AG10803 (cell line): ENCODE results near the gene SLC25A44.

Experiments used
- DNase-seq: peaks from one replicate; pipeline ENCODE4 v3.0.0; 2010; ENCODE audit warnings: low read depth
- H3K4me3 ChIP-seq: 2 replicates; pipeline ENCODE4 v1.5.1; 2011; ENCODE audit warnings: mild to moderate bottlenecking, low read length, control low read depth
- TF ChIP-seq, protein P1 (sequence below): conservative IDR thresholded peaks from 2 replicates; pipeline ENCODE4 v1.5.1; 2011; ENCODE audit warnings: mild to moderate bottlenecking, low read length, control low read depth, inconsistent platforms

SLC25A44 gene

DNA sequence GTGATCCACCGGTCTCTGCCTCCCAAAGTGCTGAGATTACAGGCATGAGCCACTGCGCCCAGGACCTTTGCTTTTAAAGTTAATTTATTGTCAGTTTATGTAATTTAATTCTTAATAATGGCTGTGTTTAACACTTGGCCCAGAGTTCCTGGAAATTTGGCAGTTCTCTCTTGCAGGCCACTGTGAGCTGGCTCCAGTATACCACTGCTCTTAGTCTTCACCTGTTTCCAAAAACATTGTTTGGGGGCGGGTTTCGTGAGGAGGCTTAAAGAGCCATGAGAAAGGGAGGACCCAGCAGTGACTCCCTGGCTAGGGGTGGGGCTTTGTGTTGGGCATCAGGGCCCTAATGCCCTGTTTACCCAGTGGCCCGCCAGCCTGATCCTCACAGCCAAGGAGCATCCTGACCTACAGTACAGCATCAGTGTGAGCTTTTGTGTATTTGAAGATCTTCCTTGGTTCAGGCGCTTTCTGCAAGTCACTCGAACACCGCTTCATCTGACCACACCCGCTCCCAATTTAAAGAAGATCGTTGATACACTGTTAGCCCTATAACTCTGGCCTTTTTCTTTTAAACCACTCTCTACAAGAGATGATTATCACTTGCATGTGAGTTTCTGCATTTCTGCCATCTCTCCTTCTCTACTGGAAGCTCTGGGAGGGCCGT, 36.0 kb downstream of the SLC25A44 start:
- no peak overlapping the region for H3K4me3 ChIP-seq
- TF ChIP-seq, protein P1, sequence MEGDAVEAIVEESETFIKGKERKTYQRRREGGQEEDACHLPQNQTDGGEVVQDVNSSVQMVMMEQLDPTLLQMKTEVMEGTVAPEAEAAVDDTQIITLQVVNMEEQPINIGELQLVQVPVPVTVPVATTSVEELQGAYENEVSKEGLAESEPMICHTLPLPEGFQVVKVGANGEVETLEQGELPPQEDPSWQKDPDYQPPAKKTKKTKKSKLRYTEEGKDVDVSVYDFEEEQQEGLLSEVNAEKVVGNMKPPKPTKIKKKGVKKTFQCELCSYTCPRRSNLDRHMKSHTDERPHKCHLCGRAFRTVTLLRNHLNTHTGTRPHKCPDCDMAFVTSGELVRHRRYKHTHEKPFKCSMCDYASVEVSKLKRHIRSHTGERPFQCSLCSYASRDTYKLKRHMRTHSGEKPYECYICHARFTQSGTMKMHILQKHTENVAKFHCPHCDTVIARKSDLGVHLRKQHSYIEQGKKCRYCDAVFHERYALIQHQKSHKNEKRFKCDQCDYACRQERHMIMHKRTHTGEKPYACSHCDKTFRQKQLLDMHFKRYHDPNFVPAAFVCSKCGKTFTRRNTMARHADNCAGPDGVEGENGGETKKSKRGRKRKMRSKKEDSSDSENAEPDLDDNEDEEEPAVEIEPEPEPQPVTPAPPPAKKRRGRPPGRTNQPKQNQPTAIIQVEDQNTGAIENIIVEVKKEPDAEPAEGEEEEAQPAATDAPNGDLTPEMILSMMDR = no peak
- no peak for DNase-seq

DNA sequence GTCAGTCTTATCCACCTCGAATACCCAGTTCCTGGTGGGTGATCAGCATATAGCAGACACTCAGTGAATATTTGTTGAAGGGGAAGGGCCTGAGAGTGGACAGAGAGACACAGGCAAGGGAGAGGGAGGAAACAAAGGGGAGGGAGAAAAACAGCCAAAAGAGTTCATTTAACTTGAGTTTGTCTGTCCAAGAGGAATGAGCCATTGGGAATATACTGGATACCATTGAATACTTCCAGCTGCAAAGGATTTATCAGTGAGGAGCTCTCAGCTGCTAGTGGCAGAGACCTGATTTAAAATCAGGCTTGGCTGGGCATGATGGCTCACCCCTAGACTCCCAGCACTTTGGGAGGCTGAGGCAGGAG, 36.6 kb downstream of the SLC25A44 start:
- no peak for DNase-seq

DNA sequence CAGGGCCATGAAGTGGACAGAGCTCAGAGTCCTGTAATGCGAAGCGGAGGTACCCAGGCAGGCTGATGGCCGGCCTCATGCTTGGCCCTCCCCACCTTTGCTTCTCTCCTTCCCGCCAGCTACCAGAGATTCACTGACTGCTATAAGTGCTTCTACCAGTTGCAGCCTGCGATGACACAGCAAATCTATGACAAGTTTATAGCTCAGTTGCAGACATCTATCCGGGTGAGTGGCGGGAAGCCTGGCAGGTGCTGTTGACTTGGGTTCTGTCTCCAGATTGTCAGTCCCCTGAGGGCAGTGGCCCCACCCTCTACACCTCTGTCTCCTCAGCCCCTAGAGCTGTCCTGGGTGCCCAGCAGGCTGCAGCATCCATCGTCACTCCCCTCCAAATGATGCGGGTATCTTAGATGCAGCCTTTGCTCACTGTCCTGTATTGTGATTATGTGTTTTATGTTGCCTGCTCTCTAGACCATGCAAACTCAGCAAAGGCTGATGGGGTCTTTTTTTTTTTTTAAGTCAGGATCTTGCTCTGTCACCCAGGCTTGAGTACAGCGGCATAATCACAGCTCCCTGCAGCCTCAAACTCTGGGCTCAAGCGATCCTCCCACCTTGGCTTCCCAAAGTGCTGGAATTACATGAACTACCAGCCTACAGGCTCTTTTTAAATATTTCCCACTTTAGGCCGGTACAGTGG, 38.4 kb downstream of the SLC25A44 start:
- TF ChIP-seq, protein P1 = no peak
- DNase-seq = no peak
- H3K4me3 ChIP-seq = no peak overlapping the region

More for the DNA sequence above, 36.6 kb downstream of the SLC25A44 start:
- TF ChIP-seq, protein P1 = no peak
- H3K4me3 ChIP-seq = no peak overlapping the region

DNA sequence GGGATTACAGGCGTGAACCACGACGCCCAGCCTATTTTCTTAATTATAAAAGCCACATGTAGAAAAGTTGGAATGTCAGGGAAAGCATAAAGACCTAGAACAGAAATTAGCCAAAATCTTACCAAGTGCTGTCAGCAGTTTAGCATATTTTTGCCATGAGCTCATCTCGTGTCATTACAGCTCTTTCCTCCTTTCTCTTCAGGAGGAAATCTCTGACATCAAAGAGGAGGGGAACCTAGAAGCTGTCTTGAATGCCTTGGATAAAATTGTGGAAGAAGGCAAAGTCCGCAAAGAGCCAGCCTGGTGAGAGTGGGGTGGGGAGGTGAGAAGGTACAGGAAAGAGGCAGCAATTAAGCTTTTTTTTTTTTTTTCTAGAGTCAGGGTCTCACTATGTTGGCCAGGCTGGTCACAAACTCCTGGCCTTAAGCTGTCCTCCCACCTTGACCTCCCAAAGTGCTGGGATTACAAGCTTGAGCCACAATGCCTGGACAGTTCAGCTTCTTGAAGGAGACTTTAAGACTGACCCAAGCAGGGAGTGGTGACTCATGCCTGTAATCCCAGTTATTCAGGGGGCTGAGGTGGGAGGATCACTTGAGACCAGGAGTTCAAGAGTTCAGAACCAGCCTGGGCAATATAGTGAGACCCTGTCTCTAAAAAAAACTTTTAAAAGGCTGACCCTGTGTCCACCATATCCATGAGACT, 39.7 kb downstream of the SLC25A44 start:
- no peak overlapping the region for H3K4me3 ChIP-seq
- TF ChIP-seq, protein P1 = no peak
- DNase-seq = peak; percentile 90

DNA sequence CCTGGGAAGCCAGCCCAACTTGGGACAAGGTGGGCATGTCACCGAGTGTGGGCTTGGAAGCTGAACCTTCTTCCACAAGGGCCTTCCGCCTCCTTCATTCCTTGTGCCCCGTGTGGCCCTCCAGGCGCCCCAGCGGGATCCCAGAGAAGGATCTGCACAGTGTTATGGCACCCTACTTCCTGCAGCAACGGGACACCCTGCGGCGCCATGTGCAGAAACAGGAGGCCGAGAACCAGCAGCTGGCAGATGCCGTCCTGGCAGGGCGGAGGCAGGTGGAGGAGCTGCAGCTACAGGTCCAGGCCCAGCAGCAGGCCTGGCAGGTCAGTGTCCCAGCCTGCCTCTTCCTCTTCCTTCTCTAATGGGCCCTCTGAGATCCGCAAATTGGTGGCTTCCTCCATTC, 42.3 kb downstream of the SLC25A44 start:
- H3K4me3 ChIP-seq = no peak overlapping the region
- no peak for DNase-seq
- TF ChIP-seq, protein P1 = no peak

DNA sequence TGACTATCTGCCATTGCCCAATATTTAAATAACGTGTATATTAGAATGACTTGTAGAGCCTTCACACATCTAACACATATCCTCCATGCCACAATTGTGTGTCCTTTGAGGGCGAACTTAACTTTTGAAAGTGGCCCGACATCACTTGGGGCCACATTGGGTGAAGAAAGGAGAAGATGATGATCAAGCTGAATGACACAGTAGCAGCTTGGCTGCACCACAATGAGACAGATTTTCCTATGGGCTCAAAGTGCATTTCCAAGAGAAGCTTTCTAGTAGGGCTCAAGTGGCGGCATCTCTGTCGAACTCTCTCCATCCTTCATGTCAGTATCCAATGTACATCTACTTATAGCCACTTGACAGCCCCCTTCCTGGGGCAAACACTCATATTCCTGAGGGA, 44.3 kb downstream of the SLC25A44 start:
- DNase-seq = no peak

More for the DNA sequence above, 44.3 kb downstream of the SLC25A44 start:
- H3K4me3 ChIP-seq = no peak overlapping the region
- TF ChIP-seq, protein P1 = no peak
